ENCODE results near the gene PPP4R3A.
A peak's percentile ranks its signal among the peaks of the same experiment; 100 is the strongest.

PPP4R3A gene

DNA sequence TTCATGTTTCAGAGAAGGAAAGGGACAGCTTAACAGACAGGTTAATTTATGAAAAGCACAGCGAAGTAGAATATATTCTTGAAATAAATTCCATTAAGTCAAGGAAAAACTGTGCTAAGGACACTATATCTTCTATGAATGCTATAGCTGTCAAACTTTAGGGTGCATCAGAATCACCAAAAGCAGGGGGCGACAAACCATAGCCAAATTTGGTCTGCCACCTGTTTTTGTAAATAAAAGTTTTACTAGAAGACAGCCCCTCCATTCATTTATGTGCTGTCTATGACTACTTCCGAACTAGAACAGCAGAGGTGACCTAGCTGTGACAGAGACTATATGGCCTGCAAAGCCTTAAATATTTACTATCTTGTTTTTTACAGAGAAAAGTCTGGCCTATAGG is 25.9 kb downstream of the PPP4R3A start:
- Histone ChIP-seq H3K4me1 (ENCODE audit: control insufficient read depth in 5 of 5, insufficient read depth in 5 of 5, low read length in 5 of 5) (peaks cover 0 to 19% (median 11%) of the 10 kb centered on the region in 5 donors), H3K9me3 (ENCODE audit: control insufficient read depth in 5 of 5, low read length in 5 of 5) (no peaks in the 10 kb centered on the region), H3K27me3 (ENCODE audit: control insufficient read depth in 5 of 5, insufficient read depth in 4 of 5, low read length in 5 of 5) (no peaks in the 10 kb centered on the region), H3K27ac (ENCODE audit: low read depth, low read length) (no peak overlapping the region), H3K36me3 (ENCODE audit: control insufficient read depth in 5 of 5, insufficient read depth in 5 of 5, low read length in 5 of 5) (peaks cover 35 to 57% (median 52%) of the 10 kb centered on the region in 5 donors), H3K9ac (ENCODE audit: low read length in 5 of 5) (no peak overlapping the region), H3K4me3 (ENCODE audit: low read depth in 1 of 5, low read length in 5 of 5) (no peak overlapping the region)

DNA sequence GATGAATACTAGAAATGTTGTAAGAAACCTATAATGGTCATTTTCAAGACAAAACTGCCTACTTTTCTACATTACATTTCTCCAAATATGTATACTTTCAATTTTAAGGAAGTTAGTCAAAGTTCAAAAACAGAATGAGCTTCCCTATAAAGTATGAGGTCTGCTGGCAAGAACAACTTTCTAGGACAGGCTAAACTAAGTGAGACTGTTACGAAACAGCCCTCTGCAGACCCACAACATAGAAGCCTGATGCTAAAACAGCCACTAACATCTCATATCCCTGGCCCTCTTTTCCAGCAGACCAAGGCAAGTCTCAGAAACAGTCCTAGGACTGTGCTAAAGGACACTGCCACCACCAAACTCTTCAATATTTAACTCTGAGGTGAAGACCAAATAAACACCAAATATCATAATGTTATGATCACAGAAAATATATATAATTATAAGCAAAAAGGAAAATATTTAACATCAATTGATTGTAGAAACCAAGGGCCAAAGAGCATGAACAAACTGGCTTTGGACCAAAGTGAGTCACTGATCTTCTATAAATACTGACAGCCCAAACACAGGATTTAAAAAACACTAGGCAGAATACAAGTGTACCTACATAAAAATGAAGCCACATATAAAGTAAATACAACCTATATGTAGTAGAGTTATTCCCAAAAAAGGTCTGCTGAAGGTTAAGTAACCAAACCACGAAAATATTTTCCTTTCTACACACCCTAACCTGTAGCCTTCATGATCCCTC is 27.7 kb downstream of the PPP4R3A start:
- Histone ChIP-seq H3K36me3 (ENCODE audit: control insufficient read depth in 5 of 5, insufficient read depth in 5 of 5, low read length in 5 of 5) (peaks cover 33 to 70% (median 62%) of the 10 kb centered on the region in 5 donors), H3K9me3 (ENCODE audit: control insufficient read depth in 5 of 5, low read length in 5 of 5) (no peaks in the 10 kb centered on the region), H3K9ac (ENCODE audit: low read length in 5 of 5) (peak overlapping the region in 3 of 5 donors; percentile 30 to 50 (median 46)), H3K4me3 (ENCODE audit: low read depth in 1 of 5, low read length in 5 of 5) (no peak overlapping the region), H3K4me1 (ENCODE audit: control insufficient read depth in 5 of 5, insufficient read depth in 5 of 5, low read length in 5 of 5) (peaks cover 0 to 17% (median 11%) of the 10 kb centered on the region in 5 donors), H3K27me3 (ENCODE audit: control insufficient read depth in 5 of 5, insufficient read depth in 4 of 5, low read length in 5 of 5) (no peaks in the 10 kb centered on the region), H3K27ac (ENCODE audit: low read depth, low read length) (peak overlapping the region; percentile 31)

DNA sequence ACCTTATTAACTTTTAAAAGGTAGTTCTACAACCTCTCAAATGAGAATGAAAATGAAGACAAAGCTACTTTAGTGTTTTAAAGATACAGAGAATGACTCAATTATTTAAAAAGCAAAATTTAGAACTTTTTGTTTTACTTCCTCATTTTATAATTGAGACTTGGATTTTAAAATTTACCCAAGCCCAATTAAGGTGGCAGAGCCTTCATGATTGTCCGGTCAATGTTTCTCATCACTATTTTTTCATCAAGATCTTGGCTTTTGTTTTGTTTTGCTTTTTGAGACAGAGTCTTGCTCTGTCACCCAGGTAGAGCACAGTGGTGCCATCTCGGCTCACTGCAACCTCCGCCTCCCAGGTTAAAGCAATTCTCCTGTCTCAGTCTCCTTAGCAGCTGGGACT is 32.7 kb downstream of the PPP4R3A start:
- Histone ChIP-seq H3K9me3 (ENCODE audit: control insufficient read depth in 5 of 5, low read length in 5 of 5) (no peaks in the 10 kb centered on the region), H3K27me3 (ENCODE audit: control insufficient read depth in 5 of 5, insufficient read depth in 4 of 5, low read length in 5 of 5) (no peaks in the 10 kb centered on the region), H3K4me1 (ENCODE audit: control insufficient read depth in 5 of 5, insufficient read depth in 5 of 5, low read length in 5 of 5) (peaks cover 0 to 10% (median 7%) of the 10 kb centered on the region in 5 donors), H3K36me3 (ENCODE audit: control insufficient read depth in 5 of 5, insufficient read depth in 5 of 5, low read length in 5 of 5) (peaks cover 45 to 78% (median 65%) of the 10 kb centered on the region in 5 donors), H3K27ac (ENCODE audit: low read depth, low read length) (no peak overlapping the region), H3K4me3 (ENCODE audit: low read depth in 1 of 5, low read length in 5 of 5) (no peak overlapping the region), H3K9ac (ENCODE audit: low read length in 5 of 5) (peak overlapping the region in 1 of 5 donors; percentile 16)

DNA sequence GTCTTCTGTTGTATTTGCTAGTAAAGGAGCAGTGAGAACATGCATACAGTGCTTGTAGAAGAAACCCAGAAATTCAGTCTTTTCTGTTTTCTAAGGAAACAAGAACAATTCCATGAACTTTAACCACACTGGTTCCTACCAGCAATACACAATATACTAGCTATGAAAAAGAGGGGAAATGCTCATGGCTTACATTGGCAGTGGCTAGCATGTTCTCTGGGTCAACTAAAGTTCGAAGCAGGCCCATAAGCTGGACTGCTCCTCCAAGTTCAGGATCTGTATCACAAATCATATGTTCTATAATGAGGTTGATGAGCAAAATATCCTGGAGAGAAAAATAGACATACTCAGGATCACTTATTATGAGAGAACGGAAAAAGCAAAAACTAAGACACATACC is 37.1 kb downstream of the PPP4R3A start:
- Histone ChIP-seq H3K27ac (ENCODE audit: low read depth, low read length) (no peak overlapping the region), H3K4me1 (ENCODE audit: control insufficient read depth in 5 of 5, insufficient read depth in 5 of 5, low read length in 5 of 5) (peaks cover 0 to 4% (median 3%) of the 10 kb centered on the region in 5 donors), H3K9me3 (ENCODE audit: control insufficient read depth in 5 of 5, low read length in 5 of 5) (no peaks in the 10 kb centered on the region), H3K4me3 (ENCODE audit: low read depth in 1 of 5, low read length in 5 of 5) (no peak overlapping the region), H3K9ac (ENCODE audit: low read length in 5 of 5) (no peak overlapping the region), H3K27me3 (ENCODE audit: control insufficient read depth in 5 of 5, insufficient read depth in 4 of 5, low read length in 5 of 5) (no peaks in the 10 kb centered on the region), H3K36me3 (ENCODE audit: control insufficient read depth in 5 of 5, insufficient read depth in 5 of 5, low read length in 5 of 5) (peaks cover 51 to 77% (median 56%) of the 10 kb centered on the region in 5 donors)

DNA sequence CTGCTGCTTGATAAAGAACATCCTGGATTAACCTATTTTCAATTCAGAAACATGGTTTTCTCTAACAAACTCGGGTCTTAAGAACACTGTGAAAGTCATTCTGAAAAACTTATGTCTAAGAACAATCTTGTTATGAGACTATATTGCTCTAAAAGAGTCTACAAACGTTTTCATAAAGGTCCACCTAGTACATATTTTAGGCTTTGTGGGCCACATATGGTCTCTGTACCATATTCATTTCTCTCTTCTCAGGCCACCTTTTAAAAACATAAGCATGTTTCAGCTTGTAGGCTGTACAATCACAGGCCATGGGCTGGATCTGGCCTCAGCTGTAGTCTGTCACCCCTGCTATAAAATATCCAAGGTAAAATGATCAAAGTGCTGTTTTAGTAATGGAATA is 39.9 kb downstream of the PPP4R3A start:
- Histone ChIP-seq H3K27ac (ENCODE audit: low read depth, low read length) (no peak overlapping the region), H3K27me3 (ENCODE audit: control insufficient read depth in 5 of 5, insufficient read depth in 4 of 5, low read length in 5 of 5) (no peaks in the 10 kb centered on the region), H3K9me3 (ENCODE audit: control insufficient read depth in 5 of 5, low read length in 5 of 5) (no peaks in the 10 kb centered on the region), H3K4me1 (ENCODE audit: control insufficient read depth in 5 of 5, insufficient read depth in 5 of 5, low read length in 5 of 5) (peaks cover 0 to 3% (median 0%) of the 10 kb centered on the region in 5 donors), H3K9ac (ENCODE audit: low read length in 5 of 5) (no peak overlapping the region), H3K4me3 (ENCODE audit: low read depth in 1 of 5, low read length in 5 of 5) (no peak overlapping the region), H3K36me3 (ENCODE audit: control insufficient read depth in 5 of 5, insufficient read depth in 5 of 5, low read length in 5 of 5) (peaks cover 49 to 73% (median 55%) of the 10 kb centered on the region in 5 donors)

DNA sequence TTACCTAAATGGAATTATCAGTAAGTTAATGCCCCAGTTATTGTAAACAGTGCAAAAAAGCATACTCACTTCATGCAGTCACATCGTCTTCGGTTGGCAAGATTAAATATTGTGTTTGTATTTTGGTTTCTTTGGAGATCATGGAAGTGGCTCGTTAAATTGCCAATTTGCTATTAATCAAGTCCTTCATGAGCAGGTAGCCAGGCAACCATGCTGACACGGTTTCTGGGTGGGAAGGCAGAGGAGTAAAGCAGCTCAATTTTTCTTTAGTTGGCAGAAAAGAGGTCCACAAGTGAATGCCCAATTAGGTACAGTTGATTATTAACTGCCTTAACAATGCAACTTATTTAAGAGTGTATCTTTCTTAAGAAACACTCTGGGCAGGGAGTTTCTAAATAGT is 43.9 kb downstream of the PPP4R3A start:
- H3K36me3 ChIP-seq (ENCODE audit: control insufficient read depth in 5 of 5, insufficient read depth in 5 of 5, low read length in 5 of 5), result peaks cover 48 to 74% (median 61%) of the 10 kb centered on the region in 5 donors
- H3K9me3 ChIP-seq (ENCODE audit: control insufficient read depth in 5 of 5, low read length in 5 of 5), result no peaks in the 10 kb centered on the region
- H3K9ac ChIP-seq (ENCODE audit: low read length in 5 of 5), result no peak overlapping the region
- H3K27me3 ChIP-seq (ENCODE audit: control insufficient read depth in 5 of 5, insufficient read depth in 4 of 5, low read length in 5 of 5), result no peaks in the 10 kb centered on the region
- no peak overlapping the region for H3K4me3 ChIP-seq (ENCODE audit: low read depth in 1 of 5, low read length in 5 of 5)
- H3K4me1 ChIP-seq (ENCODE audit: control insufficient read depth in 5 of 5, insufficient read depth in 5 of 5, low read length in 5 of 5), result no peaks in the 10 kb centered on the region
- H3K27ac ChIP-seq (ENCODE audit: low read depth, low read length), result no peak overlapping the region

DNA sequence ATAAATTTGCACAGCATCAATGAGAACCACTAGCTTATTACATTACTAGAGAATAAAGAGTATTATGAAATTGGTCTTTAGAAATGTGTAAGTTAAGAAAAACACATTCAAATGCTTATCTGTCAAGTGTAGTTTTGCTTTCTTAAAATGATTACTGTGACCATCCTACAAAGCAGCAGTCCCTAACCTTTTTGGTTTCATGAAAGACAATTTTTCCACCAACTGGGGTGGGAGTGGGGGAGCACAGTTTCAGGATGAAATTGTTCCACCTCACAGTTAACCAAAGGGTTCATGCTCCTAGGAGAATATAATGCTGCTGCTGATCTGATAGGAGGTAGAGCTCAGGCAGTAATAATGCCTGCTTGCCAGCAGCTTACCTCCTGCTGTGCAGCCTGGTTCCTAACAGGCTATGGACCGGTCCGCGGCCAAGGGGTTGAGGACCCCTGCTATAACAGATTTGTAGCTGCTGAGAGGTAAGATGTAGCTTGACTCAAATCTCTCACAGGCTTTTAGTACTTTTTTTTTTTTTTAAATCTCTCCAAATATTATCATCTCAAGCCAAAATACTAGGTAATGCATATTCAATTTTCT is 45.4 kb downstream of the PPP4R3A start:
- H3K27ac ChIP-seq (ENCODE audit: low read depth, low read length), result no peak overlapping the region
- no peak overlapping the region for H3K9ac ChIP-seq (ENCODE audit: low read length in 5 of 5)
- peaks cover 36 to 73% (median 58%) of the 10 kb centered on the region in 5 donors for H3K36me3 ChIP-seq (ENCODE audit: control insufficient read depth in 5 of 5, insufficient read depth in 5 of 5, low read length in 5 of 5)
- H3K9me3 ChIP-seq (ENCODE audit: control insufficient read depth in 5 of 5, low read length in 5 of 5), result no peaks in the 10 kb centered on the region
- no peaks in the 10 kb centered on the region for H3K27me3 ChIP-seq (ENCODE audit: control insufficient read depth in 5 of 5, insufficient read depth in 4 of 5, low read length in 5 of 5)
- H3K4me3 ChIP-seq (ENCODE audit: low read depth in 1 of 5, low read length in 5 of 5), result no peak overlapping the region
- no peaks in the 10 kb centered on the region for H3K4me1 ChIP-seq (ENCODE audit: control insufficient read depth in 5 of 5, insufficient read depth in 5 of 5, low read length in 5 of 5)

DNA sequence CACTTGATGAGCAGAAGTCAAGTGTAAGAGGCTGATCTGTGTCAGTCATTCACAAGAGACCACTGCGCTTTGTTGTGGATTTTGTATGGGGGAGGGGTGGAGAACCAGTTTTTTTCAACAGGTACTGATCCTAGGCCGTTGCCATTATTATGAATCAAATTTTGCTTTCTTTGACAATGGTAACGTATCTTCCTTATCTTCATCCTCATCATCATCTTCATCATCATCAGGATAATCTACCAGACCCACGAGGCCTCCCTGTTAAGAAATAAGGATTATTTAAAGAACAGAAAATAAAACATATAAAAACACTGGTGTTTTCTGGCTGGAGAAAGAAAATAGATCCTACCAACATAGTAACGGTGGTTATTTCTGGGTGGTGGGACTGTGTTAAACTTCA is 51.5 kb downstream of the PPP4R3A start:
- no peak overlapping the region for H3K27ac ChIP-seq (ENCODE audit: low read depth, low read length)
- H3K4me3 ChIP-seq (ENCODE audit: low read depth in 1 of 5, low read length in 5 of 5), result no peak overlapping the region
- no peaks in the 10 kb centered on the region for H3K27me3 ChIP-seq (ENCODE audit: control insufficient read depth in 5 of 5, insufficient read depth in 4 of 5, low read length in 5 of 5)
- no peaks in the 10 kb centered on the region for H3K9me3 ChIP-seq (ENCODE audit: control insufficient read depth in 5 of 5, low read length in 5 of 5)
- no peak overlapping the region for H3K9ac ChIP-seq (ENCODE audit: low read length in 5 of 5)
- H3K4me1 ChIP-seq (ENCODE audit: control insufficient read depth in 5 of 5, insufficient read depth in 5 of 5, low read length in 5 of 5), result peaks cover 0 to 1% (median 0%) of the 10 kb centered on the region in 5 donors
- H3K36me3 ChIP-seq (ENCODE audit: control insufficient read depth in 5 of 5, insufficient read depth in 5 of 5, low read length in 5 of 5), result peaks cover 41 to 71% (median 58%) of the 10 kb centered on the region in 5 donors

DNA sequence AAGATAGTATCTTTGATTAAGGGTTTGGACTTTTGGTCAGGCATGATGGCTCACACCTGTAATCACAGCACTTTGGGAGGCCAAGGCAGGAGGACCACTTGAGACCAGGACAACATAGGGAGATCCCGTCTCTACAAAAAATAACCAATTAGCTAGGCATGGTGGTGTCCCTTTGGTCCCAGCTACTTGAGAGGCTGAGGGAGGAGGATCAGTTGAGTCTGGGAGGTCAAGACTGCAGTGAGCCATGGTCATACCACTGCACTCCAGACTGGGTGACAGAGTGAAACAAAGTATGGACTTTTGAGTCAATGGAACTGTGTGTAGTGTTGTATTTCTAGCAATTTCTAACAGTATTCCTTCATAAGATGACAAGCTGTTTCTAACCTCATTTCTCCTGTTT is 53.8 kb downstream of the PPP4R3A start:
- Histone ChIP-seq H3K36me3 (ENCODE audit: control insufficient read depth in 5 of 5, insufficient read depth in 5 of 5, low read length in 5 of 5) (peaks cover 28 to 52% (median 39%) of the 10 kb centered on the region in 5 donors), H3K9me3 (ENCODE audit: control insufficient read depth in 5 of 5, low read length in 5 of 5) (no peaks in the 10 kb centered on the region), H3K9ac (ENCODE audit: low read length in 5 of 5) (no peak overlapping the region), H3K27me3 (ENCODE audit: control insufficient read depth in 5 of 5, insufficient read depth in 4 of 5, low read length in 5 of 5) (no peaks in the 10 kb centered on the region), H3K4me1 (ENCODE audit: control insufficient read depth in 5 of 5, insufficient read depth in 5 of 5, low read length in 5 of 5) (peaks cover 0 to 2% (median 0%) of the 10 kb centered on the region in 5 donors), H3K4me3 (ENCODE audit: low read depth in 1 of 5, low read length in 5 of 5) (no peak overlapping the region), H3K27ac (ENCODE audit: low read depth, low read length) (no peak overlapping the region)

DNA sequence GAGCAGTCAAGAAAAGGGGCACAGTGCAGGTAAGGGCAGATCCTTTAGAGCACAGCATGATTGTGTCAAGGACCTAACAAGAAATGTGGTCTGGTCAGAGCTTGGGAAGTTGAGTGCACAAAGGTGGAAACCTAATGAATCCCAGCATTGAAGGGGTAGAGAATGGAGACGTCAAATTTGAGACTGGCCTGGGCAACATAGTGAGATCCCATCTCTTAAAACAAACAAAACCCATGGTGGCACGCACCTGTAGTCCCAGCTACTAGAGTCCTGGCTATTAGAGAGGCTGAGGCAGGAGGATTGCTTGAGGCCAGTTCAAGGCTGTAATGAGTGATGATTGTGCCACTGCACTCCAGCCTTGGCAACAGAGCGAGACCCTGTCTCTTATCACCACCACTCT is 55.5 kb downstream of the PPP4R3A start:
- Histone ChIP-seq H3K27ac (ENCODE audit: low read depth, low read length) (no peak overlapping the region), H3K9ac (ENCODE audit: low read length in 5 of 5) (no peak overlapping the region), H3K36me3 (ENCODE audit: control insufficient read depth in 5 of 5, insufficient read depth in 5 of 5, low read length in 5 of 5) (peaks cover 26 to 36% (median 28%) of the 10 kb centered on the region in 5 donors), H3K4me3 (ENCODE audit: low read depth in 1 of 5, low read length in 5 of 5) (no peak overlapping the region), H3K4me1 (ENCODE audit: control insufficient read depth in 5 of 5, insufficient read depth in 5 of 5, low read length in 5 of 5) (peaks cover 0 to 2% (median 0%) of the 10 kb centered on the region in 5 donors), H3K9me3 (ENCODE audit: control insufficient read depth in 5 of 5, low read length in 5 of 5) (no peaks in the 10 kb centered on the region), H3K27me3 (ENCODE audit: control insufficient read depth in 5 of 5, insufficient read depth in 4 of 5, low read length in 5 of 5) (no peaks in the 10 kb centered on the region)

Measured in subcutaneous abdominal adipose tissue (tissue), 5 donors.